ENCODE measurements around the gene SHQ1.

DNA sequence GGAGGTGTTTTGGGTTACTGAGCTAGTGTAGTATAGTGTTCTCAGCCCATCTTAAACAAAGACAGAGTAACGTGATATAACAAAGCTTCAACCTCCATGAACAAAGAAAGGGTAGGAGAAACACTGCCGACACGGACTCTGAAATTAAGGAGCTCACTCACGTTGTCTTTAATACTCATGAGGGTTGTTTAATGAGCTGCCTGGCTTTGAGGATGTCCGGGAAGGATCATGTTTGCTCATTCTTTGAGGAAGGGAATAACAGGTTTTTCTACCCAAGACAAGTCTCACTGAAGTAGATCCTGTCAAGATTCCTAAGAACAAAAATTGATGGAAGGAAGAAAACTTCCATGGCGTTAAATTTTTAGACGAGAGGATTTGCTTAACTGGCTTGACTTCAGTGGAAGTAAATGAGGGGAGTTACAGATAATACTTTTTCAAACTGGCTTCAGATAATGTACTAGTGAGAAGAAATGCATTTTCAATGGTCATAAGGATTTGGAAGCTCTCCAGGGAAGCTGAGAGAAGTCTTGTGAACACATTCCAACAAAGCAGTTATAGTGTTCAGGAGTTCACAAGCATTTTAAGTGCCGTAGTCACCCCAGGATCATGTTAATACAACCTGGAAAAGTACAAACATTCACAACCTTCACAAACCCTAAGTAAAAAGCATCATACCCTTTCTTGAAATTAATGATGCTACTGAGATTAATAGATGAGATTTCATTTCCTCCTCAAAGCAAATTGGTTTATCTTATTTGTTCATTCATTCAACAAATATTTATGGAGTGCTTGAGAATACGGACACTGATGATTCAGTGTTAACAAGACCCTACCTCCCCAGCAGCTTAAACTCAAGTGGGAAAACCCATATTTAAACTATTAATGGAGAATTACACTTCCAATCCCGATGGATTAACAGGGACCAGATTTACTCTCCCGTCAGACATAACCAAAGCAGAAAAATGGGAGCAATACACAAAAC, 101.5 kb downstream of the SHQ1 start:
- no peak for TF ChIP-seq POLR2A (IDR thresholded peaks at IDR 0.05; ENCODE audit: low read depth, low read length)
- TF ChIP-seq EZH2 (IDR thresholded peaks at IDR 0.05; ENCODE audit: borderline replicate concordance, low read depth, low read length, severe bottlenecking), result no peak
- TF ChIP-seq, protein P1, sequence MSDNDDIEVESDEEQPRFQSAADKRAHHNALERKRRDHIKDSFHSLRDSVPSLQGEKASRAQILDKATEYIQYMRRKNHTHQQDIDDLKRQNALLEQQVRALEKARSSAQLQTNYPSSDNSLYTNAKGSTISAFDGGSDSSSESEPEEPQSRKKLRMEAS (IDR thresholded peaks at IDR 0.05; ENCODE audit: insufficient read depth, insufficient read length), result no peak

Data from endothelial cell of umbilical vein (primary cell).